Activated gamma-delta T cell treated with Interleukin-2 at 50 U/mL for 16 hours (primary cell): ENCODE data around the gene ARHGEF7.

Experiments
- DNase-seq: peaks from one replicate; pipeline ENCODE4 v3.0.0-alpha.2; 2020

The ARHGEF7 gene

DNA sequence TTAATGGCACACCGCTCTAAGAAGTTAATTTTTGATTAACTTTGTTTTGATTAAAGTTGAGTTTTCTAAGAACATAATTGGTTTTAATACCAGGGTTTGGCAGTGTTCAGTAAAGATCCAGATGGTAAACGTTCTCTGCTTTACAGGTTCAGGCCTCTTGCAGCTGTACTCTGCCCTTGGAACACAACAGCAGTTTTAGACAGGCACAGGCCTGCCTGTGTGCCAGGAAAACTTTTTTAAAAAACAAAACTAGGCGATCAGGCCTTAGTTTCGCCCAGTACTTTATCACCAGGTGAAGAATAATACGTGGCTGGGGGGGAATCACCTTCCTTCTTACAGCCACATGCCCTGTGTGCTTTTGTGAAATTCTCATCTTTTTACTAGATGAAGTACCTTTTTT, 167.3 kb downstream of the ARHGEF7 start:
- DNase-seq: no peak

DNA sequence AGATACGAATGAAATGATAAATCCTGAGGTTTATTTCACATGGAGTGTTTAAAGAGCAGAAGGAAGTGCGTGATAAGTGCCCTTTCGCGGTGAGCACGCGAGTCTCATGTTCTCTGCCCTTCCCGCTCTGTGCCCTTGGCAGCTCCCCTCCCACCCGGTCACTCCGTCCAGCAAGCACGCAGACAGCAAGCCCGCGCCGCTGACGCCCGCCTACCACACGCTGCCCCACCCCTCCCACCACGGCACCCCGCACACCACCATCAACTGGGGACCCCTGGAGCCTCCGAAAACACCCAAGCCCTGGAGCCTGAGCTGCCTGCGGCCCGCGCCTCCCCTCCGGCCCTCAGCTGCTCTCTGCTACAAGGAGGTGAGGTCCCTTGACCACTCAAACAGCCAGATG, 167.9 kb downstream of the ARHGEF7 start:
- no peak for DNase-seq

DNA sequence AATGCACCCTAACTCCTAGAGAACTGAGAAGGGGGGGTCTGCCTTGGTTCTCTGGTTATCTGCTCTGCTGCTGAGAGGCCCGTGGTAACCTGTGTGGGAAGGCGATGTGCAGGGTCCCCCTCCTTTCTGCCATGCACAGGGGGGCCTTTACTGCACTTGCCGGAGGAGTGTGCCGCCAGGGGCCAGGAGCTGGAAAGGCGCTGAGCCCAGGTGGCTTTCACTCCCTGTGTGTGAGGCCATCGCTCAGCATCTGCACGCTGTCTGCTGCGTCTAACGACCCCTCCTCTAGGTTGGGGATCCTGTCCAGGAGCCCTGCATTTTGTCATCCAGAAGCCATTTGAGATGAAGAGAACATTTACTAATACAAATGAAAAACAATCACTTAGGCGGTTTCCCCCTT, 168.3 kb downstream of the ARHGEF7 start:
- no peak for DNase-seq

DNA sequence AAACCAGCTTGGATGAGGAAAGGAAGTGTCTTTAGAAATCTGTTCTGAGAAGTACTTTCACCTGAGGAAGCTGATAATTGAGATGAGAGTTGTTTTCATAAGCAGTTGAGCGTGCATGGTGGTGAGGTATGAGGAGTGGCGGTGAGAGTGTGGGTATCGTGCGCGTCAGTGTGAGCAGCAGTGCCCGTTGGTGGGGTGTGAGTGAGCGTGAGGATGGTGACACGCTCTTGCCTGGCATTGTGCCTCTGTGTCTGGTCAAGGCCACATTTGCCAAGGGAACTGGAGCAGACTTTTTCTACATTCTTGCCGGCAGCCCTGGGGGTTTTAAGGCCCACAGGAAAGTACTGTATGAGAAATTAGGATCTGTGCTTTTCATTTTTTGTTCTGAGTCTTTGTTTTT, 168.9 kb downstream of the ARHGEF7 start:
- DNase-seq: no peak

DNA sequence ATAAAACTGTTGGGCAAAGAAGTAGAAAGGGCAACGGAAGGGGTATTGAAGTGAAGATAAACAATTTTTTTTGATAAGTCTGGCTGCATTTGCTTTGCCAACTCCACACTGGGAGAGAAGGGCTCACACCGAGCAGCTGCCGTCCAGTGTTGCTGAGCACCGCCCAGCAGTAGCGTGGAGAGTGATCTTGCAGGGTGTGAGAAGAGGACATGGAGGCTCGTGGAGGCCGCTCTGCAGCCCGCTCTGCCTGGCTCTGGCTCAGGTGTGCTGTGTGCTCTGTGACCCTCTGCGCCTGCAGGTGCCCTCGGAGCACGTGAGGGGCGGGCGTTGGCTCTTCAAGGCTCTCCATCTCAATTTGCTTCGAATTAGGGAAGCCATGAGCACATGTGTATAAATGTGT, 169.5 kb downstream of the ARHGEF7 start:
- no peak for DNase-seq

DNA sequence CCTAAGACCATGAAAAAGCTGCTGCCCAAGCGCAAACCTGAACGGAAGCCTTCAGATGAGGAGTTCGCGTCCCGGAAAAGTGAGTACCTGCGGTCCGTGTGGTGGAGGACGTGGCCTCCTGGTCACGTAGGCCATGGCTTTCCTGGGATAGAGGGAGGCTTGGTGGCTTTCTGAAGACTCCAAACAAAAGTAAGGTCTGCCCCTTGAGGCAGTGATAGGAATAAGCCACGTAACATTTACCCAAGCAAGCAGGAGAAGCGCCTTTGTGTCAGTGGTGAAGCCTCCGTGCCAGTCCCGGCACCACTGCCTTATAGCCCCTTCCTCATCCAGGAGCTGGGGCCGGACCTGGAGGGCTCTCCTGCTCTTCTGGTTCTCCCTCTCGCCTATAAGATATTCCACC, 171.1 kb downstream of the ARHGEF7 start:
- DNase-seq: no peak

DNA sequence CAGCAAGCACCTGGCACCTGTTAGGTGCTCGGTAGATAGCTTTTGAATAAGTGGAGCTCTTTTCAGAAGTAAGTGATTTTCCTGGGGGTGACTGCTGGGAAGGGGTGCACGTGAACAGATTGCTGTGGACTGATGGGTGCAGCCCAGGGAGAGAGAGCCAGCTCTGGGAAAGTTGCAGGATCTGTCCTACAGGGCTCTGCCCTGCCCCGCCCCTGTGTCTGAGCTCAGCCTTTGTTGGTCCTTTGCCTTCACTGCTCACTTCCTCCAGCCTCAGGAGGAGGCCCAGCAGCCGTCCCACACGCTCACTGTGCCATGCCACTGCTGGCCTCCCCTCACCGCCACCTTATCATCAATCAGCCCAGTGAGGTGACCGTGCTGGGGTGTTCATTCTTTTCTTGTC, 171.6 kb downstream of the ARHGEF7 start:
- DNase-seq: no peak

DNA sequence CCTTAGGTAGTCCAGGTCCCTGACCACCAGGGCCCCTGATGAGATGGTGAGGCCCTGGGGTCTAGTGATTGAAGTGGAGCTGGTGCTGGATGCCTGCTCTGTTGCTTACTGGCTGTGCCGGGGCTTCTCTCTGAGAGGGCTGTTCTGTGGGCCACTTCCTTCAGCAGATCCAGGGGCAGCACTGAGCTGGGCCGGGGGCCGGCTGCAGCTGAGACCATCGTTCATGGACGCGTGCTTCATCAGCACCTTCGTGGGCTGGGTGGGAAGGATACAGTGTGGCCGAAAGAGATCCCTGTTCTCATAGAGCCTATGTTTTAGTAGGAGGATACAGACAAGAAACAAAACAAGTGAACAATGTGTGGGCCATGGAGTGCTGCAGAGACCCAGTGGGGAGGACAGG, 172.1 kb downstream of the ARHGEF7 start:
- no peak for DNase-seq

DNA sequence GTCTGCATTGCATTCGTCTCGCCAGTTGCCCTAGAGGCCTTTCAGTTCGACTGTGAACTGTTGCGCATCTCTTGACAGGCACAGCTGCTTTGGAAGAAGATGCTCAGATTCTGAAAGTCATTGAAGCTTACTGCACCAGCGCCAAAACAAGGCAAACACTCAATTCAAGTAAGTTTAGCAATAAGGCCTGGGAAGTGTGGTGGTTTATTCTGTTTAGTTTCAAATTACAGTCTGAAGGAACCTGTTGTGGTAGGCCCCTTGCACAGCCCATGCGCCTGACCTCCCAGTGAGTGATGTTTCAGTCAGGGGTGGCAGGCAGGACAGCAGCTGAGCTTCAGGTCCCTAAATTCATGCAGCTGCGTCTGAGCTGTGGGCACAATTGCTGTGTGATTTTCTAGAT, 173.2 kb downstream of the ARHGEF7 start:
- no peak for DNase-seq

DNA sequence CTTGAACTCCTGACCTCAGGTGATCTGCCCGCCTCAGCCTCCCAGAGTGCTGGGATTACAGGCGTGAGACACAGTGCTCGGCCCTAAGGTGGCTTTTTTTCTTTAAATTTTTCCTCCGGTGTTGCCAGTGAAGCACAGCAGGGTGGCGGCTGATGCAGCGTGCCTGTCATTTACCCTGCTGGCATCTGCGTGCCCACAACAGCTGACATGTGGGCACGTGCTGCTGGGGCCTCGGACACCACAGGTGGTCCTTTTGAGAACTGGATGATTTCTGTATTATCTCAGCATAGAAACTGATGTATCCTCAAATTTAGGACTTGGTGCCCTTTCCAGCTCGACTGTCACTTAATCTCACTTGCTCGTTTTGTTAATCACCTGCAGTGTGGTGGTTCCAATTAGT, 174.1 kb downstream of the ARHGEF7 start:
- no peak for DNase-seq

DNA sequence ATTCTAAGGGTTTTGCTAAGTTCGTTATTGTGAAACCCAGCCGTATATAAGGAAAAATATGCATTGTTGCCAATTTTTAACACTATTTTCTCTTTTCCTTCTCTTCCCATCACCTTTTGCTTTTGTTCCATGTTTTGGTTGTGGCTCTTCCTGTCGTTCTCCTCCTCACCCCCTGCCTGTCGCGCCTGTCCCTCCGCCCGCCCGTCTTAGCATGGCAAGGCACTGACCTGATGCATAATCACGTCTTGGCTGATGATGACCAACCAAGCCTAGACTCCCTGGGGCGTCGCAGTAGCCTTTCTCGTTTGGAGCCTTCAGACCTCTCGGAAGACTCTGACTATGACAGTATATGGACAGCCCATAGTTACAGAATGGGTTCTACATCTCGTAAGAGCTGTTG, 176.8 kb downstream of the ARHGEF7 start:
- no peak for DNase-seq

DNA sequence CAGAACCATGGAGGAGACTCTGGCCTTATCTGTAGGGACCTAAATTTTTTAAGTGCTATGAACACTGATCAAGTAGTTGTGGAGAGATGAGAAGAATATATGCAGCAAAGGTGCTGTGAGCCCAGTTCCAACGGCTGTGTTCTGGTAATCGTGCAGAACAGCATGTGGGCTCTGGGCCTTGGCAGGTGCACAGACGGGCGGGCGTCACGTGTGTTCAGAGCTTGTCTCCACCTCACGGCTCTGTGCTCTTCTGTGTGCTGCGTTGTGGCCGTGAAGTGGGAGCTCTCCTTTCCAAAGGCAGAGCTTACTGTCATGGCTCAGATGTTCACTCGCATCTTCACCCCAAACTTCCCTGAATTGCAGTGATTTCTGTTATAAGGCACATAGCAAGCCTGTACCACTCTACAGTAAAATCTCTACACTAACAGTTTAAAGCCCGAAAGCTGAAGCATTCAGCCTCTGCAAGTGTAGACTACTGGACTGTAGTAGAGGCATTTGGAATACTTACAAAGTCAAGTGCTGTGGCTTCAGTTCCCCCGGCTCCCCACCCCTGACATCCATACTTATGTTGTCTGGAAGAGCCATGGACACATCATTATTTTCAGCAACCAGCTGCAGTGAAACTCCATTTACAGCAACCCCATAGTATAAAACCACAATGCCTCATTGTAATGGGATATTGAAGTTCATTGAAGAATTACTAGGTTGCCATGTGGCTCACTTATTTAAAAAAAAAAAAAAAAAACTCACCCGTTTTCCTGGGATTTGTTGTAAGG, 177.8 kb downstream of the ARHGEF7 start:
- no peak for DNase-seq

DNA sequence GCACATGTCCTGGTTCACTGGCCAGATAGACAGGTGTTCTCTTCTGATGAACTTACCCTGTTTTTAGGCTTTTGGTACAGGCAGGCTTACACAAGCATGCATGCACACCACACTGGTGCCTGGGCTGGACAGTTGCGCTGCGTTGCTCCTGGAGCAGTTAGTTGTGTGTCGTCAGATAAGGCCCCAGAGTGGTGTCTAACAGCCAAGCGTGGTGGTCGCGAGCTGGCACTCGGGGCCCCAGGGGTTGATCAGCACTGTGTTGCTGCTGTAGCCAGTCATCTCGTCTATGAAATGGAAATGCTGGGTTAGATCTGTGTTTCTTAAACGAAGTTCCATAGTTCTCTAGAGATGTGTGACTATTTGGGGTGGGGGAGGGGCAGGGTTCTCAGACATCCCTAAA, 180.8 kb downstream of the ARHGEF7 start:
- DNase-seq: no peak

DNA sequence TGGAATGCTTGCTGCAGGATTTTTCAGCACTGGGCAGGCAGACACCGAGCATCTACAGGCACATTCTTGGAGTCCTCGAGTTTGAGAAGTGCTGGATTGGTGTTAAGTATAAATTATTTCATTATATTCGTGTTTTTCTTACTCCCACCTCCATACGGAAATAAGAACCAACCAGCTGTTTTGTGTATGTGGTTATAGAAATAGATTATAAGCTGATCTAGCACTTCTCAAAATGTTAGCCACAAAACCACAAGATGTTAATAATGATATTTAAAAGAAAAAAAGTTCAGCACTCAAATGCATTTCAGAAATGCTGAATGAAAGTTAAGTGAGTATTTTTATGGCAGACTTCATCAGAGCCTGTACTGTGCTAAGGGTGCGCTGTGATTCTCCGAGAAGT, 181.3 kb downstream of the ARHGEF7 start:
- no peak for DNase-seq

DNA sequence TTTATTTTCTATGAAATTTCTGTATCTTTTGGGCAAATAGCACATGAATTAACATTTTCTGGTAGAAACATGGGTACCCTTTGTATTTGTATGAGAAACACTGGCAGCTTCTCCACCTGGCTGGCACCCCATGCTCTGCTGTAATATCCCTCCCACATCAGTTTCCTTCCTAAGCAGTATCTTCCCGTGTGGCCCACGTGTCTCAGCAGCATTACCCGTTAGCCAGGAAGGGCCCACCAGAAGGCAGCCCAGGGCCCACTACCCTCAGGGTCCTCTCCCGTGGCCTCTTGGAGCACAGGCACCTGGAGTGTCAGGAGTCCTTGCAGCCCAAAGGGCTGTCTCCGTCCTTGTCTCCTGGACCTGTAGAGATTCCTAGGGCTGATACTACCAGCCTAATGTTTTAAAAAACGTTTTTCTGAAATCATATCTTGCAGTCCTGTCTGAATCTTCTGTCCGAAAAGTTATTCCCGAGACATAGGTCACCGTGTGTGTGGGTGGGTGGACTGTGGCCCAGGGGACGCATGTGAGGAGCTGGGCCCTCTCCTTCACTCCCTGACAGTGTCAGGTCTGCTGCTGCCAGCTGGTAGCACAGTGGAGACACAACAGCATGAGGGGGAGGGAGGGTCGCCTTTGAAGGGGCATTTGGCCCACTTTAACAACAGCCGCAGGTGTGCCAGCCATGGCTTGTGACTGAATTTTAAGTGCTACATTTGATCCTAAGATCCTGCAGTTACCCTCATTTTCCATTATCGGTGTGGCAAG, 183.3 kb downstream of the ARHGEF7 start:
- DNase-seq: no peak

DNA sequence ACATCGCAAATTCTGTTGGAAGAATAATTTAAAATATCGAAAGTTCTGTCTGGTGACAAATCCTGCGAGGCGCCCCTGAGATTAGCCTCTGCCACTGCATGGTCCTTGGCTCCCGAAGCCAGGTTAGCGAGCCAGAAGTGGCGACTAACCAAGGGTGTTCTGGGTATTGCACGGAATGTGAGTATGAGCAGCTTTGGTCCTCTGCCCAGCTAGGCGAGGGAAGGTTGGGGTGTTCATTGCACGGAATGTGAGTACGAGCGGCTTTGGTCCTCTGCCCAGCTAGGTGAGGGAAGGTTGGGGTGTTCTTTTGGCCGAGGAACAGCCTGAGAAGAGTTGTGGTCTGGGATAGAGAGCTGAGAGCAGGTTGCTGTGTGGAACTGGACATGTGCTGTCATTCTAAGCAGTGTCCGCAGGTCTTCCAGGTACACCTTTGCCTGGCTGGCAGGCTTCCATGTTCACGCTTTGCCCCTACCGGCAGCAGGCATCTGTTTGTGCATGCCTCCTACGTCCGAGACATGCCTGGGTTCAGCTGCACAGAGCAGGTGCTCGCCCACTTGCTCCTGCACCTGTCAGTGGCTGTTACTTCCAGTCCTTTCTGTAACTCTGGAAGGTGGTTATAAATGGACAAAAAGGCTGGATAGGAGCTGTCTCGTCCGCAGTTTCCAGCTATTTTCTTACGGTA, 187.1 kb downstream of the ARHGEF7 start:
- DNase-seq: no peak

DNA sequence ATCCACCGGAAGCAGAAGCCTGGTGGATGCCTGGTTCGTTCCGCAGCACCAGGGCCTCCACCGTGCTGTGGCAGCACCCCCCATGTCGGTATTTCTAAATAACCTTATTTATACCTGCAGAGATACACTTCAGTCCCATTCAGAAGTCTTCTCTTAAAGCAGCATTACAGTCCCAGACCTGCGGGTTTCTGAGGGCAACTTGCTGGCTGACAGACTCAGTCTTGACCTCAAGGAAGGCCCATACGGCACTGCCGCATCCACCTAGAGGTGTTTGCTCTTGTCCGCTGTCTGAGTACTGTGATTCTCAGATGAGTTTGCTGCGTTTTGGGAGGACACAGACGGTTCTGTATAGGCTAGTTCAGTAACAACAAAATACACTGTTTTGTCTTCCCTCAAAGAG, 188.4 kb downstream of the ARHGEF7 start:
- no peak for DNase-seq

DNA sequence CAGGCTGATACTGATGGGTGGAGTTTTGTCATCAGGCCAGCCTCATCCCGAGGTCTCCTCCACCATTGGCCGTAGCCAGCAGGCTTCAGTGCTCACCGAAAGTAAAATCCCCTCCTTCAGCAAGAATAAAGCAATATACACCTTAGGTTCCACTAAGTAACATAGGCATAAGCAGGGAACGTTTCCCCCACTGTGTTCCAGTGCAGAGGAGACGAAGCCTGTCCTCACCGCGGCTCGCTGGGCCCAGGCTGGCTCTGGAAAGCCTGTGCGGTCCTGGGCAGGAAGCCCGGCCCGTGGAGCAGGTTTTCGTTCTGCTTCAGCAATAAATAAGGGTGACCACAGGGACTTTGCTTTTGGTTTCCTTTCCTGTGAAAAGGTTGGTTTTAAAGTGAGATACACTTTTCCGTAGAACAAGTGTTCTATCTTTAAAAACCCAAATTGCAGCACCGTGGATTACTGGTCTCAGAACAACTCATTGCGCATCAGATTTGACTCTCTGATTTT, 189.0 kb downstream of the ARHGEF7 start:
- no peak for DNase-seq

DNA sequence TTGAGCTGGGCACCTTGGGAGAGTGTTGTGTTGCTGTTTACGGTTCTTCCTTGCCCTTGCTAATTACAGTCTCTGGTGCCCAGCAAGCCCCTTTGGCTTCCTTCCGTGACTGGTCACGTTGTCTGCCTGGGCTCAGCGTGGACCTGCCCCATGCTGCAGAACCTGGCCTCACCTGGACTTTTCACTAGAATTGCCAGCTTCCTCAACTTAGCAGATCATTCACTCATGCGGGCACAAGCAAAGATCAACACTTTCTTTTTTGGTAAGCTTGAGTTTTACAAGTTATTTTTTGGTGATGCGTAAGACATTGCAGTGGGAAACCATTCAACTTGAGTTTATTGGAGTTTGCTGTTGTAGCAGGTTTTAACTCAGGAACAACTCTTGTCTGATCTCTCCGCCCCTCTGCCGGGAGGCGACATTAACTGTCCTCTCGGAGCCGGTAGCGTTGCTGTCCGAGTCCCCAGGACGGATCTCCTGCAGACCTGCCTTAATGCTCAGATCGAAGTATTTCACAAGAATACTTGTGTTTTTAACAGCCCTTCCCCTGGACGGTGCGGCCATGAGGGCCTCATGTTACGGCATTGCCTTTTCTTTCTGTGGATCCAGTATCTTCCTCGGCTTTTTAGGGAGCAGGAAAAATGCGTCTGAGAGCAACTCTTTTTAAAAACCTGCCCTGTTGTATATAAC, 189.6 kb downstream of the ARHGEF7 start:
- DNase-seq: no peak

DNA sequence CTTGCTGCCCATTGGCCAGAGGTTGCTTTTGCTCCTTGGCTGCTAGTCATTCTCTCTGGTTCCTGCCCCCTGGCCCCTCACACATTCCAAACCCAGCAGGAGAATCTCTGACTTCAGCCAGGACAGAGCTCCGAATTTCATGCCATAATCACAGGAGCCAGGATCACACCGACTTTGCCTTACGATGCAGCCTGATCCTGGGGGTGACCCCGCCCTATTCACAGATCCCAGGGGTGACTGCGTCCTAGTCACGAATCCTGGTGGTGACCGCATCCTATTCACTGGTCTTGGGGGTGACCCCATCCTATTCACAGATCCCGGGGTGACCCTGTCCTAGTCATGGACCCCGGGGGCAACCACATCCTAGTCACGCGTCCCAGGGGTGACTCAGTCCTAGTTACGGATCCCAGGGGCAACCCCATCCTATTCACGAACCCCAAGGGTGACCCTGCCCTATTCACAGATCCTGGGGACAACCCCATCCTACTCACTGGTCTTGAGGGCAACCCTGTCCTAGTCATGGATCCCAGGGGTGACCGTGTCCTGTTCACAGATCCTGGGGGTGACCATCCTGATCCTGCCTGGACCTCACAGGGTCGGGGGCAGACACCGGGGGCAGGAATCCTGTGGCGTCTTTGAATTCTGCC, 198.0 kb downstream of the ARHGEF7 start:
- DNase-seq: no peak

DNA sequence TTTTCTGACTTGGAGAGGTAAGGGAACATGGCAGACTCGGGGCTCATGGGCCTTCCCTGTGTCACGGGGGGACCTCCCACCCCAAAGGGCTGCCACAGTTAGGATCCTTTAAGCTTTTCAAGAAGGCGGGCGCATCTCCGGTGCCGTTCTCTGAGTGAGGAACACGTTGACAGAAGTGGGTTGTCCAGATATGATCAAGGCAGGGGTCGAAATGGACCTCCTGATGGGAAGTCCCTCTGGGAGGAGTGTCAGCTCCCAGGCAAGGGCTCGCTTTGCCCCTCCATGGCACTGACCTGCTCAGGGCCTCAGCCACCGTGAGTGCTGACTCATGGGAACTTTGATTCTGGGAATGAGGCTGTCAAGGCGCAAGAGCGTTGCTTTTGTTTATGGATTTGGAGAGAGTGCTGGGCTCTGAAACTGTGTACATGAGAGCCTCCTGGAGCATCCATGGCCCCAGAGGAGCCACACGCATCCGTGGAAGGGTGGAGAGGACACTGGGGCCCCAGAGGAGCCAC, 198.9 kb downstream of the ARHGEF7 start:
- DNase-seq: no peak

DNA sequence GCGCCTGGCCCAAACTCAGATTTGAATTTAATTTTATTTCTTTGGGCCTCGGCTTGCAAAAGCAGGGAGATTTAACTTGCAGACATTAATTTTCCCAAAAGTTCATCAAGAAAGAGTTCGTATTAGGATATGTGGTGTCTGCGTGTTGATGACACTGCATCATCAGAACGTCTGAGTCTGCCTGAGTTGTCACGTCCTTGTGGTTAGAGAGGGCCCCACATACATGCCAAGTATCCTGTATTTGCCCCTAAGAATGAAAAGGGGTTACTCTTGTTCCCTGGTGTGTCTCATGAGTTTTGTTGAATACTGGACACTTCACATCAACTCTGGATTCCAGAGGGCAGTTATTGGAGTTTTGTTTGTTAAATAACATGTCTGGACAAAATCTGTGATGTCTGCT, 199.7 kb downstream of the ARHGEF7 start:
- no peak for DNase-seq
